DMS153 (cell line): ENCODE measurements around the gene RBX1.
"Not testable (repeated sequence)": the region's sequence is repeated elsewhere in the genome, so short reads cannot be mapped to it uniquely, and the experiment has no call there.

ENCODE experiments used
- DNase-seq: peaks from one replicate; lab custom pipeline; 2025; lab: John Stamatoyannopoulos, UW

Gene RBX1

GRCh38 chr22:40972587-40972986, 21.4 kb downstream of the RBX1 start:
- DNase-seq, result no peak

GRCh38 chr22:40973144-40973543, 22.0 kb downstream of the RBX1 start:
- no peak for DNase-seq

DNA sequence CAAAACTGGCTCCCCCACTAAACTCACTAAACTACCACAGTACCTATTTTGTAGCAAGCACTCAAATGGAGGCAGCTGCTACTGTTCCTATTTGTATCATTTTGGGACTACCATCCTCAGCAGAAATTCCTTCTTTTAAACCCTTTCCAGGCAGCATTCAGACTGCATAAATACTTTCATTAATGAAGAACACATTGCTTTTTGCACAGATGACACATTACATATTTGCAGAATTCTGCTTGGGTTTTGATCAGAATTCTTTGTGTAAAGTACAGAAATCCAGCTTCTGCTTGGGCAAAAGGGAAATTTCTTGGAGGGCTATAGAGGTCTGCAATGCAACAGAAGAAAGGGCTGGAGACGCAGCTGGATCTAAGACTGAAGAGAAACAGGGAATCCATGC, 24.2 kb downstream of the RBX1 start:
- no peak for DNase-seq

- no peak for DNase-seq
These were observed 25.9 kb downstream of the RBX1 start for GRCh38 chr22:40976866-40977700.

- no peak for DNase-seq
These were observed 28.0 kb downstream of the RBX1 start for GRCh38 chr22:40979198-40979597.

- no peak for DNase-seq
These were observed 28.7 kb downstream of the RBX1 start for GRCh38 chr22:40979871-40980270.

DNA sequence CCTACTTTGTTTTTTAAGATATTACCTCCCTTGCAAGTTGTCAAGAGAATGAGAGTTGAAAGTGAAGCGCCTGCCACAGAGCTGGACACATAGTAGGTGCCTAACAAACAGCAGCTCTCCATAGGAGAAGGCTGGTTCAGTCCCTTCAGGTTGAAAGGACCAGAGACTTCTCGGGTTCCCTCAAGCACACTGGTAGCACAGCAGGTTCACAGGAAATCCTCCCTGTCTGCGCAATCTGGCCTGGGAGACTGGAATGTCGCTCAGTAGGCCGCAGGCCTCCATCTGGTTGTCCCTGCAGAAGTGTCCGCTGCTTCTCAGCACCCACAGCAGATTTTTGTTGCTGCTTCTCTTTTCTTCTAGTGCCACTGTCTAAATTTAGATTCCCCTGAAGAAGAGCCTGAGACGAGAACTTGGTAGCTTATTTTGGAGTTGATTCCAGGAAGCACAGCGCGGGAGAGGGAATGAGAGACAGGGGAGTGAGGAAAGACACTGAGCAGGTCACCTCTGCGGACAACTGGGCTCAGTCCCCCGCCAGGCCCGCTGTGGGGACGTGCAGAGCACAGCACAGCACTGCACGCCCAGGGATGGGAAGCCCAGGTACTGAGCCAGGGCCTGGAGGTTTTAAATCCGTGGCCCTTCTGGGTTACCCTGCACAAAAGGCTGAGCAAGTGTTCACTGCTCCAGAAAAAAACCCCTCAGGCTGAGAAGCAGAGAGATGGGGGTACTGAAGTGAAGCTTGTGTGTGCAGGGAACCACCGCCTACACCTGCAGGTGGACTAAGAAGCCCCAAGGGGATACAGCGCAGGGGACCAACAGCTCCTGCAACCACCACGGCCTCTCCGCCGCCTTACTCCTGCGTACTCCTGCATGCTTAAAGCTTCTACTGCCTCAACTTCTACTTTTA, 31.6 kb downstream of the RBX1 start:
- no peak for DNase-seq

DNA sequence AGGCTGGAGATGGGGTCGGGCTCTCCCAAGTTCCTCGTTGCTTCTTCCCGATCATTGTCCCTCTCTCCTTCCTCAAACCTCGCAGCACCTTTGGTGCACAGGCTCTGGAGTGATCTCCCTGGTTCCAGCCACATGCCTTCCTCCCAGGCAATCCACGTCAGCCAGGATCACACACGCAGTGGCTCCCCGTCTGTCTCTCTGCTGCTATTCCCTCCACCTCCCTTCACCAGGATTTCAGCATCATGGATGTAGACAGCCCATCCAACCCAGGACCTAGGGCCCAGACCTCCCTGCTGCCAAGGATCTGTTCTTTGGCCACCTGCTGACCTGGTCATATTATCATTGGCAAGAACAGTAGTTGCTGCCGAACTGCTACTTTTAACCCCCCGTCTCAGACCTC, 40.1 kb downstream of the RBX1 start:
- DNase-seq, result no peak

DNA sequence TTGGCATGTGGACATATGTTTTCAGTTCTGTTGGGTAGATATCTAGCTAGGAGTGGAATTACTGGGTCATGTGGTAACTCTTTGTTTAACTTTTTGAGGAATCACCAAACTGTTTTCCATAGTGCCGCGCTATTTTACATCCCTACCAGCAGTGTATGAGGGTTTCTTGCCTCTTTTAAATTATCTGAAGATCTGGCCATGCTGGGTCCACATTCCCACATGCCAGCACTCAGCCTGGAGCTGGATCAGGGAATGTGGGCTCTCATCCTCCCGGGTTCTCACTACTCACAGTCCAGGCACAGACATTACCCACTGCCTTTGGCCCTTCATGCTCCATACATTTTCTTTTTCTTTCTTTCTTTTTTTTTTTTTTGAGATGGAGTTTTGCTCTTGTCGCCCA, 44.6 kb downstream of the RBX1 start:
- no peak for DNase-seq

DNA sequence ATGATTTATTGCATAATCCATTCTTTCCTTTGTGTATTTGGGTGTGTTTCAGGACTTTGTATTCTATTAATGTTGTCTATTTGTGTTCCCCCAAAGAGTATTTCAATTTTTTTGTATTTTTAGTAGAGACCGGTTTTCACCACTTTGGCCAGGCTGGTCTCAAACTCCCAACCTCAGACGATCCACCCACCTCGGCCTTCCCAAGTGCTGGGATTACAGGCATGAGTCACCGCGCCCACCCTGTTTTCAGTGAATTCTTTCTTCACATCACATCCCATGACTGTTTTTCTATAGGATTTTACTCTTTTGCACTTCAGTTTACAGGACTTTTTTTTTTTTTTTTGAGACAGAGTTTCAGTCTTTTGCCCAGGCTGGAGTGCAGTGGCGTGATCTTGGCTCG, 46.3 kb downstream of the RBX1 start:
- DNase-seq, result no peak

DNA sequence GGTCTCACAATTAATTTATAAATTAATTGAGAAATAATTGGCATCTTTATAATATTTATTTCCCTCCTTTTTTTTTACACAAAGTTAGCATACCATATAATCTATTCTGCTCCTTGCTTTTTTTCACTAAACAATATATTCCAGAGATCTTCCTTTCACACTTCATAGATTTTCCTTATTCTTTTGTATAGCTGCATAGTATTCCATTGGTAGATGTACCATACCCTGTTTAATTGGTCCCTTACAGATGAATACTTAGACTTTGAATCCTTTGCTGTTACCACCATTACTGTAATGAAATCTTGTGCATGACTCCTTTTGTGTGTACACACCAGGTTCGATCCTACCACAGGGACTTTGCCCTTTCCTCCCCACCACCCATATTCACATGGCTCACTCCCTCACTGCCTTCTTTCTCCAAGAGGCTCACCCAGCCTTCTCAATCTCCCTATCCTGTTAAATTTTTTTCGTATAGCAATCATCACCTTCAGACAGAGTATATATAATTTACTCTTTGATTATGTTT, 48.9 kb downstream of the RBX1 start:
- DNase-seq, result no peak

DNA sequence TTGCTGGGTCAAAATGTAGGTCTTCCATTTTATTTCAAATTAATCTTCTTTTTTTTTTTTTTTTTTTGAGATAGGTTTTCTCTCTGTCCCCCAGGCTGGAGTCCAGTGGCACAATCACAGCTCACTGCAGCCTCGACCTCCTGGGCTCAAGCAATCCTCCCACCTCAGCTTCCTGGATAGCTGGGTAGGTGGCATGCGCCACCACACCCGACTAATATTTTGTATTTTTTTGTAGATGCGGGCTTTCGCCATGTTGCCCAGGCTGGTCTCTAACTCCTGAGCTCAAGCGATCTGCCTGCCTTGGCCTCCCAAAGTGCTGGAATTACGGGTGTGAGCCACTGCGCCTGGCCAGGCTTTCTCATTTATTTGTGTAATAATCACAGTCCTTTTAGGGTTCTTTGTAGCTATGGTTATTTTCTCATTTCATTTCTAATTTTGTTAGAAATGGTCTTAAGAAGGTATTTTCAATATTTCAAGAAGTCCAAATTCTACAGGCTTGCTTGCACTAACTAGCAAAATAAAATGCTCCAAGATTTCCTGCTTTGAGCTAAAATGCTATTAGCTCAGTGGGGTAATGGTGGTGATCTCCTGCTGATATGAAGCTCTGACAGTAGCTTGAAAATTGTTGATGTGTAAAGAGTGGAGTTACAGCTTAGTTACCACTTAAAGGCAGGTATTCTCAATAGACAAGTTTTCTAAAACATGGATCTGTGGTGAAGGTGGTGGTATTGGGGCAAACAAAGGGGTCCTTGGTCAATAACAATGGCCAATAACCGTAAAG, 50.0 kb downstream of the RBX1 start:
- DNase-seq, result no peak

GRCh38 chr22:41001722-41002122, 50.5 kb downstream of the RBX1 start:
- DNase-seq, result no peak

- not testable (repeated sequence) for DNase-seq
These were observed 51.2 kb downstream of the RBX1 start for GRCh38 chr22:41002386-41002785.

DNA sequence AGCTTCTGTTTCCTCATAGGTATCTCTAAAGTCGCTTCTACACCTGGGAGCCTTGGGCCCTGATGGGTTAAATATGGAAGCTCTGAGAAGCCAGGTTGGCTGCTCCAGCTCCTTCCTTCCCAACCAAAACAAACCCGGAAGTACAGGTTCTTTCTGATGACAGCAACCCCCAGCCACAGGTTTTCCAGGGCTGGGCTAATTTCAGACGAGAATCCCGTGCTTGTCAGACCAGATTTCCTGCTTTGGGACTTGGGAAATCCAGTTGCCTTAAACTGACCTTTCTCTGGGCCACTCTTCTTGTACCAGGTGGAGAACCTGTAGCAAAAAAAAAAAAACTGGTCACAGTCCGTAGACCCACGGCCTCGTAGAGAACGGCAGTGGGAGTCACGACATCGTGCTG, 51.9 kb downstream of the RBX1 start:
- peak; percentile 7 for DNase-seq

GRCh38 chr22:41003976-41004375, 52.8 kb downstream of the RBX1 start:
- DNase-seq, result no peak

DNA sequence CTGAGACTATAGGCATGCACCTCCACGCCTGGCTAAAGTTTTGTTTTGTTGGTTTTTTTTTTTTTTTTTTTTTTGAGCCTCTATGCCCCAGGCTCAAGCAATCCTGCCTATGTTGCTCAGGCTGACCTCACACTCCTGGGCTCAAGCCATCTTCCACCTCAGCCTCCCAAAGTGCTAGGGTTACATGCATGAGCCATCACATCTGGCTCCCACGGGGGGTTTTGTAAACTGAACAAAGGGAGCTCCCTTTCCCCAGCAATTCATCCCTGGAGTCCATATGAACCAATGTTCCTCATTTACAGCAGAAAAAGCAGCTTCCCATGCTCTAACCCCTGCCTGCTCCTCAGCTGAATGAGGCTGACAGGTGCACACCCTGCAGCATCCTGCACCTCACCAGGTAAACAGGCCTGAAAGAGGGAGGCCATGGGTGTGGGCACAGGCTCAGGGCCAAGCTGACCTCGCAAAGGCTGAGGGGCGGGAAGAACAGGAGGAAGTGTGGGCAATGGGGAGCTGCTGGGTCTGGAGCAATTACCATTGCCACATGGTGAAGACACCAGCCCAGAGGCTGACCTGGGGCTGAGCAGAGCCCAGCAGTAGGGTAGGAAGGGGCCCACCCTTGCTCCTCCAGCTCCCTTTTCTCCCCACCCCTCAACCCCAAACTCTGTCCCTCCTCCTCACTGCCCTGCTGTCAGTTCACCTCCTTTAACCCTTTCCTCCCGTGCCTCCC, 58.2 kb downstream of the RBX1 start:
- peak; percentile 31 for DNase-seq

- DNase-seq, result no peak
These were observed 63.8 kb downstream of the RBX1 start for GRCh38 chr22:41015003-41015402.

DNA sequence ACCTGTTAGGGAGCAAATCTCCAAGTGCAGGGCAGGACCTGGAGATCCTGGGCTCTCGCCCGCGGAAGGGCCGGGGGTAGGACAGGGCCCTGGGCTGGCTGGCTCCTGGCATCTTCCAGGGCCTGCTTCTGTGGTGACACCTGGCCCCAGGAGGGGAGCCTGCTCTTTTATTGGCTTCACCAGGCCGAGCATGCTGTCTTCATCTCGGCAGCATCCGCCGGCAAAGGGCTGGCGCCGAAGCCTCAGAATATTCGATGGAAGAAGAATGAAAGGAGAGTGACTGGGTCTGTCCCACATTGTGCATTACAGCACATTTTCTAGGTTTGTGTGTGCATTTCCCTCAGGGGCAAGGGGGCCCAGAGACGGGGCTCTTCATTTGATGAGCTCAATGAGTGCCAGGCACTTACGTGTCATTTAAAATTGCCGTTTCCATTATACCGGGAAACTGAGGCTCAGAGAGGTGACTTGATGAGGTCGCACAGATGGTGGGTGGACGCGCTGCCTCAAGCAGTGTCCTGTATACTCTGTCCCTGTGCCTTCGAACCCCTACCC, 70.0 kb downstream of the RBX1 start:
- peak; percentile 34 for DNase-seq

DNA sequence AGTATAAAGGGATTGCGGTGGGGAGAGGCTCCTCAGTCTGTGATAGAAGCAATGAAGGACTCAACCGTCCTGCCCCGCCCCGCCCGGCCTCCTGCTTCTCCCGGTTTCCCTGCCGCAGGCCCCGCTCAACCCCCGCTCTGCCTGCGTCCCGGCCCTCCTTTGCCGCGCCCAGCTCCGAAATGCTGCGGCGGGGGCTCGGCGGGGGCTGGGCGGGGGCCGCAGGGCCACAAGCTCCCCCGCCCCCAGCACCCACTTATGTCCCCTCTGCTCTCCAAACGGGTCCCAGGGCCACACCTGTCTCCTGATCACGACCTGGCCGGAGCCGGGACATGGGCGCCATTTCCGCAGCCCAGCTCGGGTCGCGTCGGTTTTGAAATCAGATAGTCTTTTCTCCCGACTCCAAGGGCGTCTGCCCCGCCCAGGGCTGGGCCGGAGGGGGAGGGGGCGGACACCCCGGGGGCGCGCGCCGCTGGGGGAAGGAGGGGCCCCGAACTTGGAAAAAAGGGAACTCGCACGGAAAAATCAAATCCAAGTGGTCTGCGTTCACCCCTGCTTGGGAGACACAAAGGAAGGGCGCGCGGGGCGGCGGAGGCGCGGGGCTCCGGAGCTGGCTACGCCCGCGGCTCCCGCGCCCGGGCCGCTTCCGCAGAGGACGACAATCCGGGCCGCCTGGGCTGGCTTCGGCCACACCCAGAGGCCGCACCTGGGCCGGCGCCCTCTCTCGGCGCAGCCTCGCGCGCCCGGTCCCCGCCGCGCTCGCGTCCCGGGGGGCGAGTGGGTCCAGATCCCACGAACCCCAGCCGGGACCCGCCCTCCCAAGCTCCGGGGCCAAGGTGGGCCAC, 70.7 kb downstream of the RBX1 start:
- DNase-seq, result peak; percentile 47
